Calu3 (cell line): Measurements from ENCODE around the gene SCYL3. TPM values are rescaled to one million over a fixed set of nuclear protein-coding genes. Genes with fewer than 3 reads are reported as not detected.
A peak's percentile ranks its signal among the peaks of the same experiment; 100 is the strongest.

Experiments used
- BruUV-seq: library from RNA; stranded (reverse); fragments of 400-500 nt; replicated peaks from 2 replicates; lab custom pipeline; 2021; lab: Mats Ljungman, UMichigan
- CTCF ChIA-PET: fragments of 300-600 bp; sonication (Branson Sonifier 250); formaldehyde crosslinking; loops from one replicate; lab custom pipeline; 2022; ENCODE audit warnings: antibody characterized with exemption; lab: Charles Lee
- DNase-seq: peaks from one replicate; pipeline ENCODE4 v3.0.0; 2022
- H3K27ac Mint-ChIP-seq: one replicate; pipeline ENCODE4 v1.8.0; 2022; ENCODE audit warnings: mixed read lengths; ENCODE audit not compliant: unreplicated experiment
- H3K27me3 Mint-ChIP-seq: one replicate; pipeline ENCODE4 v1.8.0; 2022; ENCODE audit warnings: mixed read lengths; ENCODE audit not compliant: unreplicated experiment
- H3K36me3 Mint-ChIP-seq: one replicate; pipeline ENCODE4 v1.8.0; 2022; ENCODE audit warnings: mild to moderate bottlenecking, moderate library complexity, mixed read lengths; ENCODE audit not compliant: insufficient read depth, unreplicated experiment
- H3K4me1 Mint-ChIP-seq: one replicate; pipeline ENCODE4 v1.8.0; 2022; ENCODE audit warnings: mild to moderate bottlenecking, low read depth, mixed read lengths; ENCODE audit not compliant: unreplicated experiment
- H3K4me3 Mint-ChIP-seq: one replicate; pipeline ENCODE4 v1.8.0; 2022; ENCODE audit warnings: mild to moderate bottlenecking, low read depth, moderate library complexity, mixed read lengths; ENCODE audit not compliant: unreplicated experiment
- H3K9me3 Mint-ChIP-seq: one replicate; pipeline ENCODE4 v1.8.0; 2022; ENCODE audit warnings: low read depth, mixed read lengths; ENCODE audit not compliant: unreplicated experiment
- intact Hi-C: fragments of 100-400 bp; cut with micrococcal nuclease; formaldehyde crosslinking; loops from one replicate; pipeline ENCODE4 v1.10.0; 2022; ENCODE audit not compliant: unreplicated experiment
- total RNA-seq: library from RNA; stranded (reverse); gene quantifications from 2 replicates; pipeline ENCODE4 v1.2.3, GENCODE V29; 2022
- TF ChIP-seq, protein P1 (sequence below): fragments of 200-600 bp; IDR thresholded peaks from one replicate; pipeline ENCODE4 v1.8.0; 2022; ENCODE audit warnings: antibody characterized with exemption; ENCODE audit not compliant: unreplicated experiment

Gene SCYL3
- total RNA-seq, 1 experiment from 2014 or later, result 18.3 TPM

DNA sequence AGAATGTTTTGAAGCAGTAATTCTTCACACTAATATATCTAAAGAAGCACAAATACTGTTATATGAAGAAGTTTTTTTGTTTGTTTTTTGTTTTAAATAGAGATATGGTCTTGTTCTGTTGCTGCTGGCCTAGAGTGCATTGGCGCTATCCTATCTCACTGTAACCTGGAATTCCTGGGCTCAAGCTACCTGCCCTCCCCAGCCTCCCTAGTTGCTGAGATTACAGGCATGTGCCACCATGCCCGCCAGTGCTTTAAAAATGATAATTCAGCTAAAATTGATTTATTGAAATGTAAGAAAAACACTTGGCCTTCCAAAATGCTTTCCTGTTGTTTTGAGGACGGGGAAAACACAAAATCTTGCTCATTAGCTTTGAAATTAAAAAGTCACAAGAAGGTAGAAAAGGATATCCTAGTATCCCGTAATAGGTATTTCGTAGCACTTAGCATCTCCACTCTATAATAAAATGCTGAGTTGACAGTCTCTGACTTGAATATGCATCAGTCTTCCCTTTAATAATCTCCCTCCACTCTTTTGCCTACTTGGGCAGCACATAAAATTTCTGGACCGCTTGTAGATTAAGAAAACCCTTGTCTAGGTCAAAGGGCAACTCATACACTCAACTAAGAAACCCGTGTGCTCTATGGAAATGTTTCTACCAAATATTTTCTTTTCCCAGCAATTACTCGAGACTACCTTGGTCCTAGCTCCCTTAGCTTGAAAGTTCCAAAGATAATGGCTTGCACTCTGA is 1.3 kb downstream of the SCYL3 start:
- intact Hi-C loops, result loop anchor here (10.0 kb wide), 1 partner anchor 1422 kb away; the partner anchor contains the start of gene FMO4
- CTCF ChIA-PET, result no interaction called here
- Mint-ChIP-seq H3K36me3 (peaks cover 40% of the 10 kb centered on the region), H3K9me3 (no peaks in the 10 kb centered on the region), H3K27ac (peak overlapping the region; percentile 100), H3K4me1 (peaks cover 54% of the 10 kb centered on the region), H3K4me3 (peak overlapping the region; percentile 86), H3K27me3 (no peaks in the 10 kb centered on the region)
- TSS peak; percentile 47 for BruUV-seq
- no peak for DNase-seq
- TF ChIP-seq, protein P1, sequence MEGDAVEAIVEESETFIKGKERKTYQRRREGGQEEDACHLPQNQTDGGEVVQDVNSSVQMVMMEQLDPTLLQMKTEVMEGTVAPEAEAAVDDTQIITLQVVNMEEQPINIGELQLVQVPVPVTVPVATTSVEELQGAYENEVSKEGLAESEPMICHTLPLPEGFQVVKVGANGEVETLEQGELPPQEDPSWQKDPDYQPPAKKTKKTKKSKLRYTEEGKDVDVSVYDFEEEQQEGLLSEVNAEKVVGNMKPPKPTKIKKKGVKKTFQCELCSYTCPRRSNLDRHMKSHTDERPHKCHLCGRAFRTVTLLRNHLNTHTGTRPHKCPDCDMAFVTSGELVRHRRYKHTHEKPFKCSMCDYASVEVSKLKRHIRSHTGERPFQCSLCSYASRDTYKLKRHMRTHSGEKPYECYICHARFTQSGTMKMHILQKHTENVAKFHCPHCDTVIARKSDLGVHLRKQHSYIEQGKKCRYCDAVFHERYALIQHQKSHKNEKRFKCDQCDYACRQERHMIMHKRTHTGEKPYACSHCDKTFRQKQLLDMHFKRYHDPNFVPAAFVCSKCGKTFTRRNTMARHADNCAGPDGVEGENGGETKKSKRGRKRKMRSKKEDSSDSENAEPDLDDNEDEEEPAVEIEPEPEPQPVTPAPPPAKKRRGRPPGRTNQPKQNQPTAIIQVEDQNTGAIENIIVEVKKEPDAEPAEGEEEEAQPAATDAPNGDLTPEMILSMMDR, result no peak

DNA sequence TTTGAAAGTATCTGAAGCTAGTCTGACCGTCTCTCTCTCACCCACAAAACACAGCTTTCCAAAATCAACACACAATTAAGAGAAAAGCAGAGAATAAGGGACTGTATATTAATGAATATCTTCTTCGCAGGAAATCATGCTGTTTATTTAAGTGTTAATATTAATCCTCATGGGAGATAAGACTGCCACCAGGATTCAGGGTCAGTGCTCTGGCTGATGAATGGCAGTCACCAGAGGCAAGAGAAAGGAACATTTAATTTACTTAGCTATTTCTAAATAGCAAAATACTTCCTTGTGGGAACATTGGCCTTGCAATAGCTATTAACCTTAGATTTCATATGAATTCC is 2.2 kb downstream of the SCYL3 start:
- DNase-seq, result no peak
- TF ChIP-seq, protein P1, result no peak
- peak overlapping the region; percentile 86 for H3K4me3 Mint-ChIP-seq
- no peaks in the 10 kb centered on the region for H3K9me3 Mint-ChIP-seq
- CTCF ChIA-PET, result interaction anchor here (0.6 to 0.8 kb wide), 2 partner anchors 38 to 1587 kb away, joined by 3 to 6 read pairs; no protein-coding TSS in a partner anchor
- peak overlapping the region; percentile 100 for H3K27ac Mint-ChIP-seq
- H3K27me3 Mint-ChIP-seq, result no peaks in the 10 kb centered on the region
- peaks cover 54% of the 10 kb centered on the region for H3K4me1 Mint-ChIP-seq
- intact Hi-C loops, result loop anchor here (10.0 kb wide), 1 partner anchor 1423 kb away; the partner anchor contains the start of gene FMO4
- no TSS peak for BruUV-seq
- H3K36me3 Mint-ChIP-seq, result peaks cover 40% of the 10 kb centered on the region

DNA sequence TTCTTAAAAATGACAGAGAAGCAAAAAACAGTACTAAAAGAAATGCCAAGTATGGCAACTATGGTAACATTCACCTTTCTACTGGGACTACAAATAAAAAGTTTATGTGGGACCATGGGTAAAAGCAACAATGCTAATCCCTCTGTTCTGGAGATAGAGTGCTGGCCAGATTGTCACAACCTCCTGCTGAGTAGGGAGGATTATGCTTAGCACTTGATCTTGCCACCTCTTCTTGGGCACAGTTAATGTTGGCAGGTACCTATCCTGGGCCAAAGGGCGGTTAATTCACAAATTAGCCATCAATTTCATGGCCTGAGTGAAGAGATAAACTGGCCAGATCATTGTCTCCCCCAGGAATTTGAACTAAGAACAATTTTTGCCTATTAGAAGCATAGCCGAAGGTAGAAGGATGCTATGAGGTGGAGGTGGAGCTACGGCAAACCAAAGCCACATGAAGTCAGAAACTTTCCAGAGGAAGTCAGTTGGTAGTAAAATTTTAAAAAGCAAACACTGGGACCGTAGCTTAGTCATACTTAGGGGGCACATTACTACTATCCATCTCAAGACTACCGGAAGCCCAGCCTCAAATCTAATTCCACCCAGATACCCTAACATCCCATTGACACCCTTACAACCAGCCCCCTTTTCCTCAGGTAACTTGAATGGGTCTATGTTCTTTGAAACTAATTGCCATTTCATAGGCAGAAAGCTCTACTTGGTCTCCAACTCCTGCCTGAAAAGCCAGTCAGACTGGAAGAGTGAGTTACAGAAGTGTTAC is 2.7 kb downstream of the SCYL3 start:
- Mint-ChIP-seq H3K9me3 (no peaks in the 10 kb centered on the region), H3K4me1 (peaks cover 54% of the 10 kb centered on the region), H3K27ac (peak overlapping the region; percentile 100), H3K36me3 (peaks cover 43% of the 10 kb centered on the region), H3K27me3 (no peaks in the 10 kb centered on the region), H3K4me3 (peak overlapping the region; percentile 86)
- intact Hi-C loops, result loop anchor here (10.0 kb wide), 1 partner anchor 1424 kb away; the partner anchor contains the start of gene FMO4
- CTCF ChIA-PET, result interaction anchor here (0.6 to 0.8 kb wide), 2 partner anchors 38 to 1587 kb away, joined by 3 to 6 read pairs; no protein-coding TSS in a partner anchor
- TF ChIP-seq, protein P1, result no peak
- no TSS peak for BruUV-seq
- DNase-seq, result peak; percentile 75

DNA sequence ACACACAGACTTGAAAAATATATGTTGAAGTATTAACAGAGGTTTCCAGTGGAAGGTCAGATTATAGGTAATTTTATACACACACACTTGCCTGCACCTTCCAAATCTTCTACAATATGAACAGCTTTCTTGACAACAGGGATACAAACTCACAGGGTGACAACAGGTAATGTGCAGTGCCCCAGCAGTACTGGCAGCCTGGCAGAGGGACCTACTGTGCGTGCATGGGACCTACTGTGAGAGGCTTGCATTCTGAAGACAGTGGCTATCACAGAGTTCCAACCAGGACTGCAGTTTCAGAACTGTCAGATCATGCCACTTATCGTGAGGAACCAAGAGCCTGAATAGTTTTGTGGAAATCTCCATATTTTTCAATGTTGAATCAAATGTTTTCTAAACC is 3.8 kb downstream of the SCYL3 start:
- peaks cover 52% of the 10 kb centered on the region for H3K4me1 Mint-ChIP-seq
- CTCF ChIA-PET, result interaction anchor here (0.6 kb wide), 1 partner anchor 1573 kb away, joined by 16 read pairs; no protein-coding TSS in a partner anchor
- DNase-seq, result no peak
- TF ChIP-seq, protein P1, result no peak
- H3K9me3 Mint-ChIP-seq, result no peaks in the 10 kb centered on the region
- peak overlapping the region; percentile 33 for H3K27ac Mint-ChIP-seq
- H3K27me3 Mint-ChIP-seq, result no peaks in the 10 kb centered on the region
- H3K36me3 Mint-ChIP-seq, result peaks cover 50% of the 10 kb centered on the region
- H3K4me3 Mint-ChIP-seq, result peak overlapping the region; percentile 86
- intact Hi-C loops, result loop anchor here (10.0 kb wide), 1 partner anchor 1425 kb away; the partner anchor contains the start of gene FMO4
- BruUV-seq, result no TSS peak
